Large intestine (tissue), 3 donors: Measurements from ENCODE around the gene PANK1. TPM values are rescaled to one million over a fixed set of nuclear protein-coding genes. Genes with fewer than 3 reads are reported as not detected.

ENCODE experiments used
- DNase-seq, 2 donors: peaks; one replicate each; pipeline versions ENCODE4 v3.0.0 to v3.0.0-alpha.2; 2013
- H3K27ac ChIP-seq: one replicate; pipeline ENCODE4 v1.5.1; 2013; ENCODE audit warnings: low read length
- H3K27me3 ChIP-seq: 2 replicates; pipeline ENCODE4 v1.6.1; 2013; ENCODE audit warnings: low read length; ENCODE audit not compliant: control insufficient read depth, insufficient read depth
- H3K36me3 ChIP-seq: 2 replicates; pipeline ENCODE4 v1.6.1; 2013; ENCODE audit warnings: low read length; ENCODE audit not compliant: control insufficient read depth, insufficient read depth
- H3K4me1 ChIP-seq: one replicate; pipeline ENCODE4 v1.6.1; 2013; ENCODE audit warnings: low read length; ENCODE audit not compliant: control insufficient read depth, insufficient read depth
- H3K4me3 ChIP-seq: one replicate; pipeline ENCODE4 v1.5.1; 2013; ENCODE audit warnings: low read length
- H3K9me3 ChIP-seq: one replicate; pipeline ENCODE4 v1.6.1; 2013; ENCODE audit warnings: mild to moderate bottlenecking, low read depth, low read length, moderate library complexity; ENCODE audit not compliant: control insufficient read depth
- WGBS: methylation state at CpG from one replicate; pipeline ENCODE4 v1.1.5; 2013; ENCODE audit warnings: low lambda C conversion rate; ENCODE audit not compliant: insufficient coverage; 5-methylcytosine and 5-hydroxymethylcytosine counted together
- polyA plus RNA-seq: library from polyadenylated mRNA; unstranded; fragments of 120-200 nt; gene quantifications from one replicate; pipeline ENCODE4 v1.2.1, GENCODE V29; 2013

The PANK1 gene
- polyA plus RNA-seq, 1 donor: 34.2 TPM

- Histone ChIP-seq H3K4me3 (no peak overlapping the region), H3K27me3 (no peaks in the 10 kb centered on the region), H3K9me3 (no peaks in the 10 kb centered on the region), H3K4me1 (peaks cover 7% of the 10 kb centered on the region), H3K36me3 (peaks cover 21% of the 10 kb centered on the region), H3K27ac (peak overlapping the region; percentile 52)
- DNase-seq: no peak
- 14% methylated on average over 2 of the region's 2 CpGs for WGBS
These were observed 42.1 kb downstream of the PANK1 start for GRCh38 chr10:89602919-89603318.

GRCh38 chr10:89601728-89602361 lies 43.2 kb downstream of the PANK1 start:
- no peaks in the 10 kb centered on the region for H3K27me3 ChIP-seq
- peak overlapping the region; percentile 52 for H3K27ac ChIP-seq
- DNase-seq: no peak
- H3K4me1 ChIP-seq: peaks cover 7% of the 10 kb centered on the region
- H3K9me3 ChIP-seq: no peaks in the 10 kb centered on the region
- H3K4me3 ChIP-seq: no peak overlapping the region
- H3K36me3 ChIP-seq: peaks cover 20% of the 10 kb centered on the region
- WGBS: 100% methylated on average over 1 of the region's 2 CpGs

- H3K27ac ChIP-seq: no peak overlapping the region
- H3K36me3 ChIP-seq: peaks cover 20% of the 10 kb centered on the region
- 100% methylated on average over 1 of the region's 3 CpGs for WGBS
- DNase-seq: no peak
- H3K4me3 ChIP-seq: no peak overlapping the region
- no peaks in the 10 kb centered on the region for H3K9me3 ChIP-seq
- peaks cover 7% of the 10 kb centered on the region for H3K4me1 ChIP-seq
- H3K27me3 ChIP-seq: no peaks in the 10 kb centered on the region
These were observed 45.0 kb downstream of the PANK1 start for GRCh38 chr10:89600041-89600440.

DNA sequence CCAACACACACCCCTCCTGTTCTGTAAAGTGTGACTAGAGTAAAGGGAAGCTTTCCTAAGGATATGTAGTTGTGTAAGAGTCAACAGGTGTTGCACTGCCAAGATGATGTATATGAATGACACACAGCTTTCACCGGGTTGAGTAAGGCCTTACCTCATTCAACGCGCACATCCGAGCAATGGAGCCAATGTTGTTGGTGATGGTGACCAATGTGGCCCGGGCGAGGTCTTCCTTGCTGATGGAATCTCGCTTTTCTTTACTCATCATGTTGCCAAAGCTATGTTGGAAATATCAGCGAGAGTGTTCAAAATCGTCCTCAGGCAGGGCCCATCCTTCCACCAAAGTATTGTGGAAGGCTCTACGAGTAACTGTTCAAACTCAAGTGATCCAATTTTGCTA lies 52.0 kb downstream of the PANK1 start:
- Histone ChIP-seq H3K9me3 (no peaks in the 10 kb centered on the region), H3K36me3 (peaks cover 20% of the 10 kb centered on the region), H3K27ac (peak overlapping the region; percentile 92), H3K4me3 (no peak overlapping the region), H3K4me1 (peaks cover 17% of the 10 kb centered on the region), H3K27me3 (no peaks in the 10 kb centered on the region)
- DNase-seq: no peak
- WGBS: 100% methylated on average over 2 of the region's 10 CpGs

DNA sequence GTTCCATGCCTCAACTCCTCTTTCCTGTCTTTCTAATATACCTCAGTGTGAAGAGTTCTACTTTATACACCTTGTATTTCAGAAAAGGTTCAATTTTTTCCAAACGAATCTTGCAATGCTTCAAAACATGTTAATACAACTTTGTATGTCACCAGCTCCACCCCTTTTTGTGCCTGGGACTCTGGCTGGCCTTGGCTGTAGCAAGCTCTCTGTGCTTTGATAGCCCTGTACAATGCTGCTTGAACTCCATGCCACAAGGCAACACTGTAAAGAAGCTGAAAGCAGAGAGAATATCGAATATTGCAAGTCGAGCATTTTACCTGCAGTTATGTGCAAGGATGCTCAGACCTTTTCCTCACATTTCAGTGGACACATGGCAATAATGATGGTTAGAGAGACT lies 52.5 kb downstream of the PANK1 start:
- WGBS: no CpG with 5 or more reads among the region's 3 CpGs
- no peak for DNase-seq
- H3K36me3 ChIP-seq: peaks cover 22% of the 10 kb centered on the region
- H3K4me1 ChIP-seq: peaks cover 17% of the 10 kb centered on the region
- H3K4me3 ChIP-seq: no peak overlapping the region
- H3K9me3 ChIP-seq: no peaks in the 10 kb centered on the region
- H3K27ac ChIP-seq: peak overlapping the region; percentile 92
- no peaks in the 10 kb centered on the region for H3K27me3 ChIP-seq

GRCh38 chr10:89591796-89592271 lies 53.2 kb downstream of the PANK1 start:
- Histone ChIP-seq H3K4me1 (peaks cover 17% of the 10 kb centered on the region), H3K4me3 (no peak overlapping the region), H3K27ac (peak overlapping the region; percentile 92), H3K36me3 (peaks cover 19% of the 10 kb centered on the region), H3K9me3 (no peaks in the 10 kb centered on the region), H3K27me3 (no peaks in the 10 kb centered on the region)
- DNase-seq: peak; percentile 89 to 93
- WGBS: no CpG with 5 or more reads among the region's 3 CpGs

GRCh38 chr10:89591111-89591795 lies 53.8 kb downstream of the PANK1 start:
- H3K4me3 ChIP-seq: no peak overlapping the region
- H3K4me1 ChIP-seq: peaks cover 17% of the 10 kb centered on the region
- no peaks in the 10 kb centered on the region for H3K9me3 ChIP-seq
- no peak for DNase-seq
- peaks cover 19% of the 10 kb centered on the region for H3K36me3 ChIP-seq
- WGBS: 92% methylated on average over 2 of the region's 5 CpGs
- no peaks in the 10 kb centered on the region for H3K27me3 ChIP-seq
- peak overlapping the region; percentile 92 for H3K27ac ChIP-seq

- Histone ChIP-seq H3K27me3 (no peaks in the 10 kb centered on the region), H3K36me3 (peaks cover 22% of the 10 kb centered on the region), H3K4me3 (no peak overlapping the region), H3K4me1 (peaks cover 17% of the 10 kb centered on the region), H3K9me3 (no peaks in the 10 kb centered on the region), H3K27ac (no peak overlapping the region)
- WGBS: 100% methylated on average over 1 of the region's 3 CpGs
- no peak for DNase-seq
These were observed 54.7 kb downstream of the PANK1 start for GRCh38 chr10:89590326-89590725.

DNA sequence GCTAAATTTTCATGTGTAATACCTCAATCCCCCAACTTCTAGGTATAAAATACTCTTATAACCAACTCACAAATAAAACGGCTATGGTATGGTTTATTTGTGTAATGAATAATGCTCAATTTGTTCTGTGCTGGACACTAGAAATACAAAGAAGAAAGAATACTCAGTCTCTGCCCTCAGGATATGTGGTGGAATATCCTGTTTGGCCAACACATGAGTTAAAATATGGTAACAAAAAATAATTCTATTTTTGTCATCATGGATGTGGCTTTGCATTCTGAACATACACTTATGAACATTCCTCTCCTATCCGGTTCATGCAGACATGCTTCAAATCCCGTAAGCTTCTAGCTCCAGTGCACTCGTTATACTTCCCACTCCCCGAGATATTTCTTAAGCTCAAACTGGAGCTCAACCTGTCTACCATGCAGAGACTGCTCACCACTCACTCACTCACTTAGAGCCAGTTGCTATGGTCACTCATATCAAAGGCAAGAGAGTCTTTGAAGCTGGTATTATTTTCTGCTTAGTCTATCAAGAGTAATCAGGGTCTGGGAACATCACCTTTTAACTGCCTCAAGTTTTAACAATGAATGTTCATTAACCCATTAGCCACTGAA lies 55.8 kb downstream of the PANK1 start:
- WGBS: 100% methylated on average over 1 of the region's 5 CpGs
- no peaks in the 10 kb centered on the region for H3K27me3 ChIP-seq
- no peak for DNase-seq
- peaks cover 17% of the 10 kb centered on the region for H3K4me1 ChIP-seq
- H3K27ac ChIP-seq: no peak overlapping the region
- H3K4me3 ChIP-seq: no peak overlapping the region
- H3K36me3 ChIP-seq: peaks cover 25% of the 10 kb centered on the region
- H3K9me3 ChIP-seq: no peaks in the 10 kb centered on the region

DNA sequence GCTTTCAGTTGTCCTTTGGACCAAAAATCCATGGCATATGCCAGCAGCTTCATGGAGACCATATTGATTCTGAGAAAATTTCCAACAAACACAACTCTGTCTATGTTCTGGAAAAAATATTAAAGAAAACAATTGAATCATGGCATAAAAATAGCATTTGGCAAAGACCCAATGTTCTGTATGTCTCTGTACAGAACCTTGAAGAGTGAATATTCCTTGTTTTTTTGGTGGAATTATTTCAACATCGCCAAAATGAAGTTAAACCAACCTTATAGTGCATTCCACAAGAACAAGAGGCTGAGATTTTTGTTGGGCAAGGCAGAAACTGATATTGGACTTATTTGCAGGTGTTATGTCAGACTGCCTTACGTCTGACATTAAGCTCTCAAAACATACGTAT lies 56.4 kb downstream of the PANK1 start:
- Histone ChIP-seq H3K36me3 (peaks cover 25% of the 10 kb centered on the region), H3K9me3 (no peaks in the 10 kb centered on the region), H3K27ac (no peak overlapping the region), H3K4me1 (peaks cover 17% of the 10 kb centered on the region), H3K4me3 (no peak overlapping the region), H3K27me3 (no peaks in the 10 kb centered on the region)
- no peak for DNase-seq
- 80% methylated on average over 1 of the region's 3 CpGs for WGBS
